HepG2 (cell line): Measurements from ENCODE around the gene PARVB. TPM values are rescaled to one million over a fixed set of nuclear protein-coding genes. Genes with fewer than 3 reads are reported as not detected.

Experiments used
- AGO2 ChIP-seq: fragments of 200-400 bp; formaldehyde crosslinking; optimal IDR thresholded peaks from 2 replicates; pipeline ENCODE3; 2017; ENCODE audit warnings: mild to moderate bottlenecking, low read depth, low read length, moderate library complexity
- HNF4G ChIP-seq, 2 experiments: sonication (generic) in 1 of 2; formaldehyde crosslinking in 1 of 2; IDR thresholded peaks; 2 replicates each; pipeline versions ENCODE4 v1.4.0 to v1.6.1; 2011 to 2020; ENCODE audit warnings: borderline replicate concordance in 2 of 2, low read depth in 2 of 2, mild to moderate bottlenecking in 2 of 2, low read length in 1 of 2, missing genetic modification reagents in 1 of 2, moderate library complexity in 1 of 2
- HOXA3 ChIP-seq: sonication (generic); formaldehyde crosslinking; IDR thresholded peaks from 2 replicates; pipeline ENCODE4 v1.5.0; 2020; ENCODE audit warnings: missing genetic modification reagents
- IKZF1 ChIP-seq: fragments of 450-650 bp; IDR thresholded peaks from 2 replicates; pipeline ENCODE4 v1.7.1; 2016
- KLF9 ChIP-seq: IDR thresholded peaks from 2 replicates; pipeline ENCODE4 v1.6.1; 2016; ENCODE audit warnings: low read depth
- MEF2D ChIP-seq: sonication (generic); formaldehyde crosslinking; IDR thresholded peaks from 2 replicates; pipeline ENCODE4 v1.5.1; 2020; ENCODE audit warnings: mild to moderate bottlenecking, missing genetic modification reagents
- PLRG1 ChIP-seq: fragments of 450-650 bp; conservative IDR thresholded peaks from 2 replicates; pipeline ENCODE4 v1.6.1; 2016
- SMARCE1 ChIP-seq: fragments of 450-650 bp; IDR thresholded peaks from 2 replicates; pipeline ENCODE4 v1.6.1; 2017; ENCODE audit warnings: borderline replicate concordance
- TOE1 ChIP-seq: sonication (generic); formaldehyde crosslinking; IDR thresholded peaks from 2 replicates; pipeline ENCODE4 v1.4.0; 2020; ENCODE audit warnings: mild to moderate bottlenecking, missing genetic modification reagents
- ZBTB25 ChIP-seq: IDR thresholded peaks from 2 replicates; pipeline ENCODE4 v1.6.1; 2018; ENCODE audit warnings: missing genetic modification reagents
- ZFY ChIP-seq: sonication (generic); formaldehyde crosslinking; IDR thresholded peaks from 2 replicates; pipeline ENCODE4 v1.4.0; 2020; ENCODE audit warnings: missing genetic modification reagents
- ZMYM2 ChIP-seq: sonication (generic); formaldehyde crosslinking; IDR thresholded peaks from 2 replicates; pipeline ENCODE4 v1.8.0; 2022; ENCODE audit warnings: mild to moderate bottlenecking, missing genetic modification reagents
- ZNF335 ChIP-seq: sonication (generic); formaldehyde crosslinking; IDR thresholded peaks from 2 replicates; pipeline ENCODE4 v1.4.0; 2020; ENCODE audit warnings: missing genetic modification reagents
- ZXDC ChIP-seq: sonication (generic); formaldehyde crosslinking; IDR thresholded peaks from 2 replicates; pipeline ENCODE4 v1.5.0; 2020; ENCODE audit warnings: mild to moderate bottlenecking, missing genetic modification reagents
- polyA plus RNA-seq, 8 experiments: library from polyadenylated mRNA; depleted of rRNA in 3 of 8; stranded (reverse) in 7 of 8; unstranded in 1 of 8; fragments of >200 nt; fragmentation: Illumina TruSeq in 4 of 8; extraction: Trizol in 4 of 8; gene quantifications; 2 replicates each; pipeline versions ENCODE4 v1.2.1 to v1.2.3, GENCODE V29; 2011 to 2016; ENCODE audit warnings: low read depth in 4 of 8, missing spikeins in 1 of 8, mixed read lengths in 1 of 8; ENCODE audit not compliant: insufficient read depth in 1 of 8
- total RNA-seq, 5 experiments: library from RNA; depleted of rRNA; stranded (reverse); fragments of >200 nt; fragmentation: Illumina TruSeq; extraction: Trizol; gene quantifications; 2 replicates each; pipeline ENCODE4 v1.2.3, GENCODE V29; 2016; ENCODE audit warnings: low read depth in 1 of 5

PARVB gene
- total and polyA plus RNA-seq, 2 of the 13 experiments (the other 11 are each of a cell fraction or from before 2014, with no cell fraction given), result 0.11 to 0.15 TPM

GRCh38 chr22:44171561-44171960 is 147.5 kb downstream of the PARVB start (continued):
- no peak for TF ChIP-seq ZXDC (CRISPR knock-in tag)
- no peak for TF ChIP-seq KLF9 (CRISPR knock-in tag)
- TF ChIP-seq TOE1, result no peak
- no peak for TF ChIP-seq AGO2
- TF ChIP-seq ZBTB25 (CRISPR knock-in tag), result no peak
- no peak for TF ChIP-seq ZFY (CRISPR knock-in tag)
- no peak for TF ChIP-seq MEF2D (CRISPR knock-in tag)
- no peak for TF ChIP-seq HOXA3
- TF ChIP-seq SMARCE1, result no peak
- TF ChIP-seq ZMYM2 (CRISPR knock-in tag), result no peak
- TF ChIP-seq IKZF1, result no peak
- no peak for TF ChIP-seq PLRG1
- no peak for TF ChIP-seq HNF4G (IDR thresholded peaks at IDR 0.05; ENCODE audit: borderline replicate concordance, low read depth, low read length)
- no peak for TF ChIP-seq HNF4G (CRISPR knock-in tag; IDR thresholded peaks at IDR 0.05; ENCODE audit: borderline replicate concordance, low read depth)
- TF ChIP-seq ZNF335 (CRISPR knock-in tag), result no peak
